PC-3 (cell line): ENCODE results near the gene NGF.

Source experiments
- EZH2 ChIP-seq: fragments of 300-600 bp; sonication (generic); IDR thresholded peaks from one replicate; pipeline ENCODE4 v1.6.1; 2017; ENCODE audit warnings: antibody characterized with exemption, mild to moderate bottlenecking, low read length; ENCODE audit not compliant: unreplicated experiment
- EZH2phosphoT487 ChIP-seq: fragments of 300-600 bp; sonication (generic); IDR thresholded peaks from 2 replicates; pipeline ENCODE4 v1.6.1; 2018; ENCODE audit warnings: mild to moderate bottlenecking, antibody characterized with exemption, low read length, borderline replicate concordance
- TF ChIP-seq, protein P1 (sequence below): fragments of 300-600 bp; sonication (generic); conservative IDR thresholded peaks from 2 replicates; pipeline ENCODE4 v1.5.1; 2017; ENCODE audit warnings: antibody characterized with exemption, low read depth, mild to moderate bottlenecking, low read length

- TF ChIP-seq, protein P1, sequence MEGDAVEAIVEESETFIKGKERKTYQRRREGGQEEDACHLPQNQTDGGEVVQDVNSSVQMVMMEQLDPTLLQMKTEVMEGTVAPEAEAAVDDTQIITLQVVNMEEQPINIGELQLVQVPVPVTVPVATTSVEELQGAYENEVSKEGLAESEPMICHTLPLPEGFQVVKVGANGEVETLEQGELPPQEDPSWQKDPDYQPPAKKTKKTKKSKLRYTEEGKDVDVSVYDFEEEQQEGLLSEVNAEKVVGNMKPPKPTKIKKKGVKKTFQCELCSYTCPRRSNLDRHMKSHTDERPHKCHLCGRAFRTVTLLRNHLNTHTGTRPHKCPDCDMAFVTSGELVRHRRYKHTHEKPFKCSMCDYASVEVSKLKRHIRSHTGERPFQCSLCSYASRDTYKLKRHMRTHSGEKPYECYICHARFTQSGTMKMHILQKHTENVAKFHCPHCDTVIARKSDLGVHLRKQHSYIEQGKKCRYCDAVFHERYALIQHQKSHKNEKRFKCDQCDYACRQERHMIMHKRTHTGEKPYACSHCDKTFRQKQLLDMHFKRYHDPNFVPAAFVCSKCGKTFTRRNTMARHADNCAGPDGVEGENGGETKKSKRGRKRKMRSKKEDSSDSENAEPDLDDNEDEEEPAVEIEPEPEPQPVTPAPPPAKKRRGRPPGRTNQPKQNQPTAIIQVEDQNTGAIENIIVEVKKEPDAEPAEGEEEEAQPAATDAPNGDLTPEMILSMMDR = no peak
- TF ChIP-seq EZH2phosphoT487 = no peak
- no peak for TF ChIP-seq EZH2
These were observed 36.5 kb downstream of the NGF start for GRCh38 chr1:115301438-115302020.
